Stimulated activated CD8-positive, alpha-beta memory T cell treated with anti-CD3 and anti-CD28 coated beads, Interleukin-12 subunit alpha, Interleukin-12 subunit beta, amount 100 ng/mL, for 1 hour (primary cell): ENCODE measurements around the gene SOCS6.
"Not testable (repeated sequence)": the region's sequence is repeated elsewhere in the genome, so short reads cannot be mapped to it uniquely, and the experiment has no call there.

Experiments
- DNase-seq: peaks from one replicate; pipeline ENCODE4 v3.0.0-alpha.2; 2020; ENCODE audit warnings: low read depth

Gene SOCS6

GRCh38 chr18:70359071-70359470 is 70.2 kb downstream of the SOCS6 start:
- DNase-seq, result no peak

GRCh38 chr18:70362258-70362657 is 73.4 kb downstream of the SOCS6 start:
- DNase-seq, result no peak

GRCh38 chr18:70363861-70364260 is 75.0 kb downstream of the SOCS6 start:
- DNase-seq, result no peak

- DNase-seq, result no peak
Observed at GRCh38 chr18:70365361-70365760, 76.5 kb downstream of the SOCS6 start.

GRCh38 chr18:70366174-70366573 is 77.3 kb downstream of the SOCS6 start:
- no peak for DNase-seq

GRCh38 chr18:70366670-70367069 is 77.8 kb downstream of the SOCS6 start:
- no peak for DNase-seq

- not testable (repeated sequence) for DNase-seq
Observed at GRCh38 chr18:70367344-70367743, 78.5 kb downstream of the SOCS6 start.

- DNase-seq, result no peak
Observed at GRCh38 chr18:70368903-70369302, 80.1 kb downstream of the SOCS6 start.

- DNase-seq, result no peak
Observed at GRCh38 chr18:70370762-70371733, 82.2 kb downstream of the SOCS6 start.

- DNase-seq, result no peak
Observed at GRCh38 chr18:70371908-70372307, 83.1 kb downstream of the SOCS6 start.

GRCh38 chr18:70372450-70373041 is 83.7 kb downstream of the SOCS6 start:
- DNase-seq, result no peak

GRCh38 chr18:70373042-70373519 is 84.2 kb downstream of the SOCS6 start:
- no peak for DNase-seq

- DNase-seq, result no peak
Observed at GRCh38 chr18:70374154-70374553, 85.3 kb downstream of the SOCS6 start.

- DNase-seq, result no peak
Observed at GRCh38 chr18:70376137-70376913, 87.5 kb downstream of the SOCS6 start.

GRCh38 chr18:70376914-70377258 is 88.0 kb downstream of the SOCS6 start:
- DNase-seq, result no peak

- no peak for DNase-seq
Observed at GRCh38 chr18:70377317-70377799, 88.5 kb downstream of the SOCS6 start.

- DNase-seq, result no peak
Observed at GRCh38 chr18:70377857-70378701, 89.2 kb downstream of the SOCS6 start.
